GDM1 (cell line): ENCODE measurements around the gene IQSEC3.

Source experiments
- DNase-seq: peaks from one replicate; lab custom pipeline; 2025; lab: John Stamatoyannopoulos, UW

IQSEC3 gene

DNA sequence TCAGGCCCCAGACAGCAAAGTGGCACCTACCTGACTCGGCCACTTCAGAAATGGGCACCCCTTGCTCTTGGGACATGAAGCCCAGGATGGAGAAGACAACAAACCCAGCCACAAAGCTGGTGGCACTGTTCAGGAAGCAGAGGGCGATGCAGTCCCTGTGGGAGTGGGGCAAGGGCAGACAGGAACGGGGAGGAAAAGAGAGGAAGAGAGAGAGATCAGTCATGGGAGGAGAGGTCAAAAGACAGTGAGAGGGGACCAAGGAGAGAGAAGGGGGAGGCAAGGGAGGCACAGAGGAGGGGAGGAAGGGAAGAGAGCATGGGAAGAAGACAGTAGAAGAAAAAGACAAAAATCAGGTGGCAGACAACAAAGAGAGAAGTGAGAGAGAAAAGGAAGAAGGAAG lies 130.8 kb downstream of the IQSEC3 start:
- DNase-seq = no peak

DNA sequence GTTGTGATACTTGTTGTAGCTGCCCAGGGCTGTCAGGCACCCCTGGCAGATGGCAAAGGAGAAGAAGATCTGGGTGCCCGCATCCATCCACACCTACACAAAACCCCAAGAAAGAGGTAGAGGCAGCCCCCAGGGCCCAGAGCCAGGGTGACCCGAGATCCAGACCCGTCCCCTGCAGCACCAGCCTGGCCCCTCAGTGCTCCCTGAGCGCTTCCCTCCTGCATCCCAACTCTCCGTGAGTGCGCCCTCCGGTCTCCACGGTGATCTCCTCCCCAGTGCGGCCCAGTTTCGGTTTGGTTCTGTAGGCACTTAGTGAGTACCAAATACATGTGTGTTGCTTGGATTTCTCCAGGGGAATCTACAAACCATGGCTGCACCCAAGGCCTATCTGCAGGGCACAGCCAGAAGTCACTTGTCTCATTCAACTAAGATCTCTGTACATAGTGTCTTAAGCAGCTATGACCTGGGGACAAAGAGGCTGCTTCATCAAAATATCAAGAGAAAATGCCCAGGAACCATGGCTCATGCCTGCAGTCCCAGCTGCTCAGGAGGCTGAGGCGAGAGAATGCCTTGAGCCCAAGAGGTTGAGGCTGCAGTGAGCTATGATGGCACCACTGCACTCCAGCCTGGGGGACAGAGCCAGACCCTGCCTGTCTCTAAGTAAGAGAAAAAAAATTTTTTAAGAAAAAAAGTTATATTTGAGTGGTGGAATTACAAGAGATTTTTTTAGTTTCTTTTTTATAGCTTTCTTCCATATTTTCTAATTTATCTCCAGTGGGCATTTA lies 131.5 kb downstream of the IQSEC3 start:
- DNase-seq = no peak

- no peak for DNase-seq
Observed at GRCh38 chr12:198705-199104, 132.1 kb downstream of the IQSEC3 start.

GRCh38 chr12:201361-201760 lies 134.8 kb downstream of the IQSEC3 start:
- no peak for DNase-seq

DNA sequence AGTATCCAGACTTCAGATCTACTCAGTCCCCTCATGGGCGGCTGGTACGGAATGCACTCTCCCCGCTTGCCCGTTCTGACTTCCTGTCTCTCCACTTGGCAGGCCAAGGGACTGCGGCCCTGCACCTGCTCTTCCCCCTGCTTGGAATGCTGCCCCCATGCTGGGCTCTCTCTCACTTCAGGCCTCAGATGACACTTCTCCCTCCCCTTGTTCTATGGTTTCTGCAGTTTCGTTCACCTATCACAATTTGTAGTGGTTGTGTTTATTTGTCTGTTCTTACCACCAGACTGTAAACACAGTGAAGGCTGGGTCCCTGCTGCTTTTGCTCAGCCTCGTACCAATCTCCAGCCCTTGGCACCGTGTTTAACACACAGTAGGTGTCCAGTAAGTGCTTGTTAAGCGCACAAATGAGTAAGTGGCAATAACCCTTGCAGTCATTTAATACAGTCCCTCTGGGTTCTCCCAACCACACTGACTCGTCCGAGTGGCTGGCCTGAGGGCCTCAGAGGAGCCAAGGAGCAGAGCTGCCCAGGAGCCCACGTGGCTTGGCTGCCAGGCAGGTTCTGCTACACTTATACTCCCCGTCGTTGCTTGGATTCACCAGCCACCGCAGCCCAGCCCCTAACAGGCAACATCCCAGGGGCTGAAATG lies 135.6 kb downstream of the IQSEC3 start:
- no peak for DNase-seq

- DNase-seq = no peak
Observed at GRCh38 chr12:203074-203461, 136.5 kb downstream of the IQSEC3 start.

DNA sequence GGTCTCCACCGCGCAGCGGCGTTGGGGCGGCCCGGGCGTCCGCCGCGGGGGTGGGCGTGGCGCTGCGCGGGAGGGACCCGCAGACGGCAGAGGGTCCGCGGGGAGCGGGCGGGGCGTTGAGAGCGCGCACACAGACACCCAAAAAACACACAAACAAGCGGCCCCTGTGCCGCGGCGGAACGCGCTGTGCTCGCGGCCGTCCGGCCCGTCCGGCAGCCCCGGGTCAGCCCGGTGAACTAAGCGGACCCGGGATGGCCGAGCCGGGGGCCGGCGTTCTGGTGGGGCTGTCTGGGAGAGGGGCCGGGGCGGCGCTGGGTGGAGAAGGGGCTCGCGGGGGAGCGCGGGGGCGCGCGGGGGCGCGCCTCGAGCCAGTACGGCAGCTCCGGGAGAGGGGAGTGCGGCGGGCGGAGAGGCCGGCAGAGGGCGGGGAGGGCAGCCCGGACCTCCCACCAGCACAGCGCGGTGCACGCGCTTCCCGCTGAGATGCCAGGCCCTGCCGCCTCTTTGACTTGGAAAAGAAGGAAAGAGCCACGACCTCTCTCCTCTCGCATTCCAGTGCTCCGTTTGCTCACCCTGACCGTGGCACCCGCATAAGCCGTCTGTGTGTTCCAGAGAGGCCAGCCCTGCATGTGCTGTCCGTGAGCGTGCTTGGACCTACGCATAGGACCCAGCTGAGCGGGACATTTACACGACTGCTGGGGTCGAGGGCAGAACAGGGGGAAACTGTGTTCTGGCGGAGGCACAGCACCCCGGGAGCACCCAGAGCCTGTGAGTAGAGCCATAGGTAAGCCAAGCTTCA lies 137.1 kb downstream of the IQSEC3 start:
- no peak for DNase-seq

GRCh38 chr12:204261-204678 lies 137.7 kb downstream of the IQSEC3 start:
- DNase-seq = no peak

DNA sequence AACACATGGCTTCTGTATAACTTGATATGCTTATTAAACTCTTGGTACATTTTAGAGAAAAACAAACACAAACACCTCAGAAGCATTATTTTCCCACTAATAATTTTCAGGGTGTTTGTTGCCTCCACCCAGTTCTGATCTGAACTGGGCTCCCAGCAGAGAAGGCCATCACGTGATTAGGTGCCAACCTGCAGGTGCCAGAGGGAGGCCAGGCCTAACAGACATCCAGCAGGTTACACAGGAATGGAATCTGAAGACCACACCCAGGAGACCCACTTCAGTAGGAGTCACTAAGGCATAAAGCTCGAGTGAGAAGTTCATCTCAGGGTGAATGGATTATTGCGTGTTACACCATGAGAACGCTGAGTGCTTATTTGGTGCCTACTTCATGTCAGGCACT lies 138.5 kb downstream of the IQSEC3 start:
- DNase-seq = no peak

- no peak for DNase-seq
Observed at GRCh38 chr12:206746-207440, 140.3 kb downstream of the IQSEC3 start.

- DNase-seq = no peak
Observed at GRCh38 chr12:207804-208203, 141.2 kb downstream of the IQSEC3 start.

DNA sequence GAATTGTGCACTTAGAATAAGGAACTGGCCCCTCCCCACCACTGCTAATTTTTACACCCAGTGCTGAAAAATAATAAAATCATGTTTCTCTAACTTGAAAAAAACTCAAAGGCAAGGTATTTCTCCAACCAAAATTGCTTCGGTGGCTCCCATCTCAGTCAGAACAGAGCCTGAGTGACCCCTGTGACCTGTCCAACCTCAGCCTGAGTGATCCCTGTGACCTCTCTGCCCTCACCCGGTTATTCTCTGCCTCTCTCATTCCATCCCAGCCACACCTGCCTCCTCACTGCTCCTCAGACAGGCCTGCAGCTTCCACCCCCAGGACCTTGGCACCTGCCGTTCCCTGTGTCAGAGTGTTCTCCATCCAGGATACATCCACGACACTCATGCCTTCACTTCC lies 142.2 kb downstream of the IQSEC3 start:
- no peak for DNase-seq

DNA sequence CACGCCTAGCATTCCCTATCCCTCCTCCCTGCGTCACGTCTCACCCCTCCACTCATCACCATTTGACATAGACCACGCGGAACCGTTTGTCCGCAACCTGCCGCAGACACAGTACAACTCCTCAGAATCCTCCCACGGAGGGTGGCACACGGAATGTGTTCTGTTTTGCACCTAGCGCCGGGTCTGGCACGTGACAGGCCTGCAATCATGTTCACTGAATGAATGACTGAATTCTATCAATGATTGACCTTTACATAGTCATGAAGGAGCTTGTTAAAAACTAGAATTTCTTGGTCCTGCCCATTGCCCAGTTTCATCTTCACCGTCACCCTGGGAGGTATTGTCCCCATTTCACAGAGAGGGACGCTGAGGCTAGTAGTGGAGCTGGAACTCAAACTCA lies 142.7 kb downstream of the IQSEC3 start:
- no peak for DNase-seq

GRCh38 chr12:209851-210250 lies 143.3 kb downstream of the IQSEC3 start:
- DNase-seq = no peak

DNA sequence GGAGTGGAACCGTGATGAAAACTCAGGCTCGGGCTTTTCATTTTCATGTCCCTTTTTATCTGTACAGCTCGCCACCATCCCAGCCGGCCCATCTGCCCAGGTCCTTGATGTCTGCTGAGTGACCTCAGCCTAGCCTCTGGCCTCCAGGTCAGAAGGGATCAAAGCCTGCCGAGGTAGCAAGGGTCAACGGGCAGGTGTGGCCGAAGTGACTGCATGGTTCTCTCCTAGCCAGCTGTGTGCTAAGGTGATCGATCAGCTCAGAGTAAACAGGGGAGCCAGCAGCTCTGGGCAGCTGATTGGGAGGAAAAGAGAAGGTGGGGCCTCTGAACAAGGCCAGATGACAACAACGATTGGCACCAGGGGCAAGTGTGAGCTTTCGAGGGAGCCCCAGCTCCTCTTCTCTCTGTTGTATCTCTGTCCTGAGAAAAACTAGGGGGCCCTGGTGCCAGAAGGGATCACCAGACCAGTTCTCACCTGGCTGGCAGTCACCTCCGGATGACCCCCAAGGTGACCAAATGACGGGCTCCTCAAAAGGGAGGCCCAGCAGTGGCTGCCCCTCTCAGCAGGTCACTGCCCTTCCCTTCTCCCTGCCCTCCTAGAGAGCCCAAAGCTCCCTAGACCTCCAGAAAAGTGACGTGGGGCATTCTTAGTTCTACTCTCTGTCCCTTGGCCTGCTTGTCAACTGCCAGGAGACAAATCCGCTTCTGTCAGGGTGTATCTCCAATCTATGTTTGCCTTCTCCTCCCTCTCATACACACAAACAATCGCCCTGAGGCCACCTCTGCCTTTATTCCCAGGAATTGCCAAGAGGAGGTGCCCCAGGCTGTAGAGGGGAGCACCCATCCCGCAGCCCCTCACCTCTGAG lies 143.9 kb downstream of the IQSEC3 start:
- DNase-seq = no peak

- DNase-seq = no peak
Observed at GRCh38 chr12:211142-211465, 144.5 kb downstream of the IQSEC3 start.

DNA sequence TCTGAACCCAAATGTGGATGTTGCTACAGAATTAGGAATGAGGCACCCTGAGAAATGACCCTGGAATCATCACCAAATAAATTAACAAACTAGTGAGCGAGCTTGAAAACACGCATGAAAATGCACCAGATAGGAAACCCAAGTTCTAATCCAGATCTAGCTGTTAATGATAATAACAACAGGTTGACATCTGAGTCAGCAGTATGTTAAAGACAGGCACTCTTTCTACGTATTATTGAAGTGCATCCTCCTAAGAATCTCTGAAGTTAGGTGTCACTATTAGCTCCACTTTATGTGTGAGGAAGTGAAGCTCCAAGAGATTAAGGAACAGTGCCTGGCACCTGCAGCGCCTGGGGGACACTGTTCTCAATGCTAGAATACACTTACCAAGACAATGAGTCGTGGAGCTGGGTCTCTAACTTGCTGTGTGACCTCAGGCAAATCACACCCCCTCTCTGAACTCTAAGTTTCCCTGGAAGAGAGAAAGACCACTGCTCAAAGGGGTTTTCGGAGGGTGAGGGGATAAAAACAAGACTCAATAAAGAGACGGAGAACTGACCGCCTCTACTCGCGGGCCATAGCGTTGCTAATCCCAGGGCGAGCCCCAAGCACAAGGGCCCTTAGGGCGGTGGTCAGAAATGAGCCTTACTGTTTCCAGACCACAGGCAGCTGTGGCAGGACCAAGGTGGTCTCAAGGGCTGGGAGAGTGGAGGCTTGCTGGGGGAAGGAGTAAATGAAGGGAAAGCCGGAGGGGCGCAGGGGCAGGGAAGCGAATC lies 145.3 kb downstream of the IQSEC3 start:
- no peak for DNase-seq

GRCh38 chr12:212415-212714 lies 145.8 kb downstream of the IQSEC3 start:
- DNase-seq = no peak

GRCh38 chr12:212715-213526 lies 146.4 kb downstream of the IQSEC3 start:
- DNase-seq = no peak

DNA sequence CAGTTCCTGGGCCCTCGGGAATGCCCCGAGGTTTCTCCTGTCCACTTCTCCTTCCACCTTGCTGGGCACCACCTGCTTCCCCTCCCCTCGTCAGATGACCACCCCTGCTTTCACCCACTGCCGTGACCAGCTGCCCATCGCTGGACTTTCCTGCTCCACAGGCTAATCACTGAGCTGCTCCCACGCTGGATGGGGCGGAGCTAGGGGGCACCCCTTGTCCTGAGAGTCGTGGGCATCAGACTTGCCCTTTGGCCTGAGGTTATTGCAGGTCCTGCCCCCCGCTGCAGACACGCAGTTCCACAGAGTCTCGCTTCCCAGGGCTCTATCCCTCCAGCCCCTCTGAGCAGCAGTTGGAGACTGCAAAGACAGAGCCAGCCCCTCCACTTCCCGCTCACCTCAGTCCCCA lies 147.0 kb downstream of the IQSEC3 start:
- no peak for DNase-seq
